ENCODE data around the gene ZMYND8.

- no peak for TF ChIP-seq POLR2AphosphoS5 (IDR thresholded peaks at IDR 0.05; ENCODE audit: low read depth, low read length)
- TF ChIP-seq CTCF (IDR thresholded peaks at IDR 0.05): no peak
Measured at GRCh38 chr20:47246061-47246777, 110.3 kb downstream of the ZMYND8 start.

Measured in Panc1 (cell line).